K562 treated with DMSO at 1 percent for 4 hours (cell line): ENCODE measurements around the gene HTR1D. TPM values are rescaled to one million over a fixed set of nuclear protein-coding genes. Genes with fewer than 3 reads are reported as not detected.

Experiments
- total RNA-seq: library from RNA; unstranded; fragments of 300-600 nt; gene quantifications from 2 replicates; pipeline ENCODE4 v1.2.3, GENCODE V29; 2022; ENCODE audit not compliant: insufficient read depth

HTR1D gene, protein sequence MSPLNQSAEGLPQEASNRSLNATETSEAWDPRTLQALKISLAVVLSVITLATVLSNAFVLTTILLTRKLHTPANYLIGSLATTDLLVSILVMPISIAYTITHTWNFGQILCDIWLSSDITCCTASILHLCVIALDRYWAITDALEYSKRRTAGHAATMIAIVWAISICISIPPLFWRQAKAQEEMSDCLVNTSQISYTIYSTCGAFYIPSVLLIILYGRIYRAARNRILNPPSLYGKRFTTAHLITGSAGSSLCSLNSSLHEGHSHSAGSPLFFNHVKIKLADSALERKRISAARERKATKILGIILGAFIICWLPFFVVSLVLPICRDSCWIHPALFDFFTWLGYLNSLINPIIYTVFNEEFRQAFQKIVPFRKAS
- not detected in 2 replicates for total RNA-seq

DNA sequence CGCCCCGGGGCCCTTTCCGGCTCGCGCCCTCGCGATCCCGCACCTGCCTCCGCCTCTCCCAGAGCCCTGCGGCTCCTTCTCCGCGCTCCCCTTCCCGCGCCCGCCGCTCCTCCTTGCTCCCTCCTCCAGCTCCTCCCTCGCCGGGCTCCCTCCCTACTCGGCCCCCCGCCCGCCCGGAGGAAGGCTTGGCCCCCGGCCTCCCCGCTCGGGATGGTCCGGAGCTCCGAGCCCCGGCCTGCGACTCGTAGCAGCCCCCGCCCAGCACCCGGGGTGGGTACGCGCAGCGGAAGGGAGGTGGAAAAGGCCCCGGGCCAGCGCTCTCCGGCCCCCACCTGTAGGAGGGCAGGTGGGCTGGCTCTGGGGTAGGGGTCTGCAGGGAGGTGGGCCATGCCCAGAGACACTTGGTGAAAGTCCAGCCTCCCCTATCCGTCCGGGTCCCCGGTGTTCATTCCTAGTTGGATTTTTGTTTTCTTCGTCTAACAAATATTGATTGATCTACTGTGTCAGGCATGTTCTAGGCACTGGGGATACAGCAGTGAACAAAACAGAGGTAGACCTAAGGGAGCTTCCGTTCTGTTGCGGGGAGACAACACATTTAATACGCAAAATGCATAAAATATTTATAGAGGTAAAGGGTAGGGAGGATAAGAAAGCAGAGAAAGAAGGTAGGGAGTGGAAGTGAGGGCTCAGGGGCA is at the start of gene HTR1D:
Gene HTR1D, minus strand, starts transcription at position 82 of the 695 bp plus-strand sequence. CDS start 23,283 bp downstream, outside the sequence.

DNA sequence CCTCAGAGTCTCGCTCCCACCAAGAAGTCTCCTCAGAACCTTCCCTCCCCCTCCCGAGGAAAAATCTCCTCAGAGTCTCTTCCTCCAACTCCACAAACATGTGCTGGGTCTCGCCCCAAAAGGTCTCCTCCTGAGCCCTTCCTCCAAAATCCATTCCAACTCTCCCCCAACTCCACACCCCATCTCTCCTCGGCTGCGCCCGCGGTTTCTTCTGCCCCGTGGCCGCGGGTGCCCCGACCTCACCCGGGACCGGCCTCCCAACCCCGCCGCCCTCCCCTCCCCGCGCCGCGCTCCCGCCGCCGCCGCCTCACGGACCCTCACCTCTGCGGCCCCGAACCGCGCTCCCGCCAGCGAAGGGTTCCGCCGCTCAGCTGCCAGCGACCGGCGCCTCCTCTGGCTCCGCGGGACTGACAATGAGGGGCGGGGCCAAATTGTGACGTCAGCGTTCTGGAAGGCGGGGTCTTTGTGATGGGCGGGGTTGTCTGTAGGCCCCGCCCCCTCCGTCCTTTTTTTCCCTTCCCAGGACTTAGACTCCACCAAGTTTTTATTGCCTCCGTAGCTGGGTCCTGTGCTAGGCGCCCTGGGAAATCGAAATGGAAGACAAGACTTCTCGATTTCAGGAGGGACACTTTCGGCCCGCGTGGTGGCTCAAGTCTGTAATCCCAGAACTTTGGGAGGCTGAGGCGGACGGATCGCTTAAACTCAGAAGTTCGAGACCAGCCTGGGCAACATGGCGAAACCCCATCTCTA is 48.7 kb downstream of the HTR1D start, which contains the start of gene LUZP1:
Gene LUZP1, minus strand, starts transcription at position 412 of the 750 bp plus-strand sequence.

Other genes with a start within 250 kb of the HTR1D start
- not detected in 2 replicates for gene LACTBL1, start 244.6 kb downstream of the HTR1D start, total RNA-seq
- gene TEX46, start 201.7 kb downstream of the HTR1D start, total RNA-seq = not detected in 2 replicates
- gene KDM1A, start 198.0 kb downstream of the HTR1D start, total RNA-seq = 137 and 197 TPM in 2 replicates
- gene LUZP1, start 48.6 kb downstream of the HTR1D start, total RNA-seq = 10.5 and 18.2 TPM in 2 replicates
- 76.1 and 88.5 TPM in 2 replicates for gene HNRNPR, start 126.8 kb upstream of the HTR1D start, total RNA-seq
- gene ZNF436, start 152.3 kb upstream of the HTR1D start, total RNA-seq = 6.2 and 7.2 TPM in 2 replicates
- 0.90 and 3.2 TPM in 2 replicates for gene TCEA3, start 207.2 kb upstream of the HTR1D start, total RNA-seq